ENCODE measurements around the gene SLIT3. TPM values are rescaled to one million over a fixed set of nuclear protein-coding genes. Genes with fewer than 3 reads are reported as not detected.

SLIT3 gene
- total and polyA plus RNA-seq, 2 experiments from 2014 or later, result 0.59 to 0.71 TPM

GRCh38 chr5:168921147-168921866, 379.6 kb downstream of the SLIT3 start:
- peaks cover 22% of the 10 kb centered on the region for H3K4me1 Mint-ChIP-seq
- peaks cover 9% of the 10 kb centered on the region; the same call in 1 of the 2 replicates for H3K4me1 ChIP-seq (ENCODE audit: insufficient read depth)

More at GRCh38 chr5:168921147-168921866, 379.6 kb downstream of the SLIT3 start:
- Mint-ChIP-seq H3K9me3 (no peaks in the 10 kb centered on the region), H3K36me3 (ENCODE audit: low read depth) (no peaks in the 10 kb centered on the region), H3K27me3 (ENCODE audit: insufficient read depth, low read depth, poor library complexity) (no peaks in the 10 kb centered on the region), H3K4me3 (no peak overlapping the region), H3K27ac (no peak overlapping the region)
- Histone ChIP-seq H3K4me3 (no peak overlapping the region), H3K79me2 (replicated peaks; ENCODE audit: insufficient read depth) (no peaks in the 10 kb centered on the region), H2AFZ (no peak overlapping the region), H3K4me2 (no peak overlapping the region), H3K9me2 (ENCODE audit: insufficient read depth) (no peaks in the 10 kb centered on the region), H3K27ac (ENCODE audit: low read depth) (no peak overlapping the region), H4K20me1 (replicated peaks; ENCODE audit: insufficient read depth) (no peaks in the 10 kb centered on the region), H3K36me3 (ENCODE audit: insufficient read depth) (no peaks in the 10 kb centered on the region), H3K27me3 (ENCODE audit: insufficient read depth) (no peaks in the 10 kb centered on the region), H3F3A (replicated peaks; ENCODE audit: low read depth) (no peaks in the 10 kb centered on the region)
- no peak for TF ChIP-seq POLR2AphosphoS5 (IDR thresholded peaks at IDR 0.05; ENCODE audit: low read depth)
- no peak for TF ChIP-seq CREB1 (CRISPR knock-in tag; IDR thresholded peaks at IDR 0.05; ENCODE audit: low read depth)
- TF ChIP-seq JUNB (IDR thresholded peaks at IDR 0.05; ENCODE audit: unreplicated experiment), result no peak
- TF ChIP-seq ZNF462 (CRISPR knock-in tag; IDR thresholded peaks at IDR 0.05), result no peak
- TF ChIP-seq ZNF331 (CRISPR knock-in tag; IDR thresholded peaks at IDR 0.05; ENCODE audit: low read depth), result no peak
- TF ChIP-seq NANOG (IDR thresholded peaks at IDR 0.05; ENCODE audit: borderline replicate concordance), result no peak
- TF ChIP-seq STAT1 (IDR thresholded peaks at IDR 0.05; ENCODE audit: unreplicated experiment), result no peak
- no peak for TF ChIP-seq REST (IDR thresholded peaks at IDR 0.05; ENCODE audit: unreplicated experiment)
- no peak for TF ChIP-seq EZH2phosphoT487 (IDR thresholded peaks at IDR 0.05; ENCODE audit: unreplicated experiment)
- TF ChIP-seq CTCF (conservative IDR thresholded peaks at IDR 0.05; ENCODE audit: low read depth in 2 of 2), result no peak
- no peak for TF ChIP-seq ETS1 (IDR thresholded peaks at IDR 0.05)
- no peak for TF ChIP-seq ZNF114 (CRISPR knock-in tag; IDR thresholded peaks at IDR 0.05)
- TF ChIP-seq EZH2 (IDR thresholded peaks at IDR 0.05; ENCODE audit: low read depth, unreplicated experiment), result no peak
- no peak for ATAC-seq
- DNase-seq (ENCODE audit: low spot score), result no peak

Measured in GM23338 (cell line).